Fibroblast of lung (primary cell): ENCODE results near the gene ARHGAP12. TPM values are rescaled to one million over a fixed set of nuclear protein-coding genes. Genes with fewer than 3 reads are reported as not detected.

Source experiments
- DNase-seq, 2 donors: peaks; one replicate each; pipeline versions ENCODE4 v3.0.0 to v3.0.0-alpha.2; 2010; ENCODE audit warnings: low read depth in 2 of 2
- H2AFZ ChIP-seq: 2 replicates; pipeline ENCODE4 v1.5.1; 2012; ENCODE audit warnings: low read length, control low read depth, inconsistent platforms
- H3K27ac ChIP-seq: 2 replicates; pipeline ENCODE4 v1.5.1; 2011; ENCODE audit warnings: low read length, control low read depth; ENCODE audit not compliant: insufficient read depth
- H3K27me3 ChIP-seq: 2 replicates; pipeline ENCODE4 v1.5.1; 2011; ENCODE audit warnings: mild to moderate bottlenecking, low read length; ENCODE audit not compliant: control insufficient read depth, insufficient read depth
- H3K36me3 ChIP-seq: 2 replicates; pipeline ENCODE4 v1.5.1; 2011; ENCODE audit warnings: low read length; ENCODE audit not compliant: control insufficient read depth, insufficient read depth
- H3K4me1 ChIP-seq: 2 replicates; pipeline ENCODE4 v1.5.1; 2011; ENCODE audit warnings: low read length; ENCODE audit not compliant: control insufficient read depth, insufficient read depth; ENCODE audit errors: extremely low read depth
- H3K4me2 ChIP-seq: 2 replicates; pipeline ENCODE4 v1.5.1; 2011; ENCODE audit warnings: low read length, control low read depth; ENCODE audit not compliant: insufficient read depth; ENCODE audit errors: extremely low read depth
- H3K4me3 ChIP-seq, 4 experiments: fragments of 200-600 bp in 1 of 4; sonication (generic) in 1 of 4; replicated peaks in 1 of 4; 2 replicates each; pipeline ENCODE4 v1.5.1; 2011 to 2016; ENCODE audit warnings: low read length in 4 of 4, low read depth in 3 of 4, mild to moderate bottlenecking in 3 of 4, control low read depth in 2 of 4, inconsistent platforms in 1 of 4, mixed read lengths in 1 of 4; ENCODE audit not compliant: insufficient read depth in 1 of 4; ENCODE audit errors: control extremely low read depth in 1 of 4
- H3K79me2 ChIP-seq: 2 replicates; pipeline ENCODE4 v1.5.1; 2012; ENCODE audit warnings: mild to moderate bottlenecking, low read length, inconsistent platforms; ENCODE audit not compliant: control insufficient read depth, insufficient read depth
- H3K9ac ChIP-seq: 2 replicates; pipeline ENCODE4 v1.5.1; 2011; ENCODE audit warnings: mild to moderate bottlenecking, low read length, control low read depth; ENCODE audit not compliant: insufficient read depth
- H3K9me3 ChIP-seq: 2 replicates; pipeline ENCODE4 v1.5.1; 2012; ENCODE audit warnings: low read depth, low read length; ENCODE audit not compliant: control insufficient read depth, insufficient read depth
- H4K20me1 ChIP-seq: 2 replicates; pipeline ENCODE4 v1.5.1; 2011; ENCODE audit warnings: low read length; ENCODE audit not compliant: control insufficient read depth, insufficient read depth; ENCODE audit errors: extremely low read depth
- EZH2 ChIP-seq: IDR thresholded peaks from 2 replicates; pipeline ENCODE4 v1.5.1; 2012; ENCODE audit warnings: low read length, control low read depth, mild to moderate bottlenecking; ENCODE audit errors: missing control alignments
- polyA plus RNA-seq, 2 donors: library from polyadenylated mRNA; depleted of rRNA in 1 of 2; stranded (reverse) in 1 of 2; unstranded in 1 of 2; fragments of >200 nt; gene quantifications; 2 replicates each; pipeline ENCODE4 v1.2.1, GENCODE V29; 2011 to 2012; ENCODE audit warnings: missing spikeins in 1 of 2
- total RNA-seq: library from RNA; depleted of rRNA; stranded (reverse); fragments of >200 nt; gene quantifications from 2 replicates; pipeline ENCODE4 v1.2.1, GENCODE V29; 2014
- TF ChIP-seq, protein P1 (sequence below), 2 donors: IDR thresholded peaks in 1 of 2; conservative IDR thresholded peaks in 1 of 2; 1 replicate in 1 of 2; 2 replicates in 1 of 2; pipeline ENCODE4 v1.5.1; 2011 to 2012; ENCODE audit warnings: low read length in 2 of 2, control low read depth in 1 of 2, inconsistent platforms in 1 of 2, low read depth in 1 of 2, mild to moderate bottlenecking in 1 of 2

ARHGAP12 gene
- total and polyA plus RNA-seq, 2 donors (not counting 1 experiment from before 2014, with no cell fraction given), result 24.0 to 63.1 TPM

DNA sequence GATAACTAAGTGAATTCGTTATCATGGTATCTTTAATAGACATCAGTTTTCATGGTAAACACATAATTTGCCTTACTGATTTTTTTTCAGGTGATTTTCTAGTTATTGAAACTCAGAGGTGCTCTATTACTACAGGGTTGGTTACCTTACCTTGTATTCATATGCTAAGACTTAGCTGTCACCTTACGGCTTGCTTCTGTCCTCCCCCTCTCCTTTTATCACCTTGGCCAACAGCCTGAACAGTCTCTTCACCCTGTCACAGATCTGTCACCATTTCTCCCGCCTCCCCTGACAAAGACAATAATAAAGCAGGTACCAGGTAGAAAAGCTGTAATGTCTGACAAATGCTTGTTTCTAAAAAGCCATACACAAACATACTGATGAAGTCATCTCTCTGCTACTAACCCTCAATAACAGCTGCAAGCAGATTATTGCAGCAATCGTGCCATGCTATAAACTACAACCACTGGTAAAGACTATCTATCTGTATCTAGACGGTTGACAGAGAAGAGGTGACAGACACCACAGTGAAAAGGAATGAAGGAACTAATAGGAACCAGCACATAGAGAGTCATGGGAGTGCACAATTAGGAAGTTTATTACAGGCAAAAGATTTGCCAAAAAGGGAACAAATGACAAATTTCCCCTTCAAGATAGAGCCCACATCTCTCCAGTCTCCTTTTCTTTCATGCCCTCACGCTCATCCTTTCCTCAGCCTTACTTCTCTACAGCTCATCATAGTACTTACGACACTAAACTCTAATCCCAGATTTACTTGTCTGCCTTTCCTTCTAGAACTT is 57.2 kb downstream of the ARHGAP12 start:
- no peaks in the 10 kb centered on the region for H3K36me3 ChIP-seq
- no peak for TF ChIP-seq EZH2
- TF ChIP-seq, protein P1, sequence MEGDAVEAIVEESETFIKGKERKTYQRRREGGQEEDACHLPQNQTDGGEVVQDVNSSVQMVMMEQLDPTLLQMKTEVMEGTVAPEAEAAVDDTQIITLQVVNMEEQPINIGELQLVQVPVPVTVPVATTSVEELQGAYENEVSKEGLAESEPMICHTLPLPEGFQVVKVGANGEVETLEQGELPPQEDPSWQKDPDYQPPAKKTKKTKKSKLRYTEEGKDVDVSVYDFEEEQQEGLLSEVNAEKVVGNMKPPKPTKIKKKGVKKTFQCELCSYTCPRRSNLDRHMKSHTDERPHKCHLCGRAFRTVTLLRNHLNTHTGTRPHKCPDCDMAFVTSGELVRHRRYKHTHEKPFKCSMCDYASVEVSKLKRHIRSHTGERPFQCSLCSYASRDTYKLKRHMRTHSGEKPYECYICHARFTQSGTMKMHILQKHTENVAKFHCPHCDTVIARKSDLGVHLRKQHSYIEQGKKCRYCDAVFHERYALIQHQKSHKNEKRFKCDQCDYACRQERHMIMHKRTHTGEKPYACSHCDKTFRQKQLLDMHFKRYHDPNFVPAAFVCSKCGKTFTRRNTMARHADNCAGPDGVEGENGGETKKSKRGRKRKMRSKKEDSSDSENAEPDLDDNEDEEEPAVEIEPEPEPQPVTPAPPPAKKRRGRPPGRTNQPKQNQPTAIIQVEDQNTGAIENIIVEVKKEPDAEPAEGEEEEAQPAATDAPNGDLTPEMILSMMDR (conservative IDR thresholded peaks at IDR 0.05 in 1 of 2, IDR thresholded peaks at IDR 0.05 in 1 of 2; ENCODE audit: low read depth in 1 of 2, low read length in 2 of 2), result no peak
- no peak for DNase-seq
- no peak overlapping the region for H3K9ac ChIP-seq
- no peak overlapping the region for H3K4me2 ChIP-seq
- no peak overlapping the region for H3K27ac ChIP-seq
- peaks cover 2% of the 10 kb centered on the region for H4K20me1 ChIP-seq
- peaks cover 16% of the 10 kb centered on the region for H3K79me2 ChIP-seq
- no peaks in the 10 kb centered on the region for H3K4me1 ChIP-seq
- no peaks in the 10 kb centered on the region for H3K27me3 ChIP-seq
- H3K9me3 ChIP-seq, result no peaks in the 10 kb centered on the region
- H2AFZ ChIP-seq, result no peak overlapping the region
- H3K4me3 ChIP-seq, result no peak overlapping the region

DNA sequence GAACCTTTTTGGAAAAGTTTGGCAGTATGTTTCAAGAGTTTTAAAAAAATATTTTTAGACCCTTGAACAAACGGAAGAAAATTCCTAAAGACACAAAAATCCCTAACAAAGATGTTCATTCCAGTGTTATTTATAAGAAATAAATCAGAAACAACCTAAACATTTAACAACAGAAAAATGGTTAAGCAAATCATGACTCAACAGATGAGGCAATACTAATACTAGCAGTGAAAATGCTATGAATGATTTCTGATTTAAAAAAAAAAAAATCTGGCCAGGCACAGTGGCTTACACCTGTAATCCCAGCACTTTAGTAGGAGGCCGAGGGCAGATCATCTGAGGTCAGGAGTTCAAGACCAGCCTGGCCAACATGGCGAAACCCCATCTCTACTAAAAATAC is 61.0 kb downstream of the ARHGAP12 start:
- no peaks in the 10 kb centered on the region for H3K36me3 ChIP-seq
- no peak overlapping the region for H3K9ac ChIP-seq
- H4K20me1 ChIP-seq, result peaks cover 2% of the 10 kb centered on the region
- H3K27ac ChIP-seq, result no peak overlapping the region
- DNase-seq, result peak; percentile 17 to 67
- no peak overlapping the region for H2AFZ ChIP-seq
- peaks cover 19% of the 10 kb centered on the region for H3K79me2 ChIP-seq
- no peak for TF ChIP-seq EZH2
- TF ChIP-seq, protein P1 (conservative IDR thresholded peaks at IDR 0.05 in 1 of 2, IDR thresholded peaks at IDR 0.05 in 1 of 2; ENCODE audit: low read depth in 1 of 2, low read length in 2 of 2), result no peak
- no peak overlapping the region for H3K4me3 ChIP-seq
- no peak overlapping the region for H3K4me2 ChIP-seq
- H3K27me3 ChIP-seq, result no peaks in the 10 kb centered on the region
- no peaks in the 10 kb centered on the region for H3K9me3 ChIP-seq
- H3K4me1 ChIP-seq, result peaks cover under 1% of the 10 kb centered on the region

DNA sequence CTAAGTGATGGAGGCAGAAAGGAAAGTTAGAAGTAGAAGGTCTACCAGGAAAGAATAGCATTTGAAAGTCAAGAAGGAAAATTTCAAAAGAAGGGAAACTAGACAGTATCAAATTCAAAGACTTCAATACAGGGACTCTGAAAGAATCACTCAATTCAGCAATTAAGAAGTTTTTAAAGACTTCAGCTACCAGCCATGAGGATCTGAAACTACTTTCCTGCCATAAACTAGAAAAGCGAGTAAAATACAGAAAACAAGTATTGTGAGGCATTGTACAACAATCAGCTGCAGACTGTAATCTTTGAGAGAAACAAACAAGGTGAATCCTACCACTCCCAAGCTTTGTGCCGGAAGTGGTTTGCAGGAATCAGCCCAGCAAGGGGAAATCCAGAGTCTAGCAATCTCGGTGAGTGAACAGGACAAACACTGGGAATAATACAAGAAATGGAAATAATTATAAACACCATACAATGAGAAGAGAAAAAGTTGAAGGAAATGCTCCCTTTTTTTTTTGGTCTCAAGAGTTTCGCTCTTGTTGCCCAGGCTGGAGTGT is 62.4 kb downstream of the ARHGAP12 start:
- Histone ChIP-seq H3K79me2 (peaks cover 11% of the 10 kb centered on the region), H4K20me1 (no peaks in the 10 kb centered on the region)

More for the DNA sequence above, 62.4 kb downstream of the ARHGAP12 start:
- Histone ChIP-seq H3K27me3 (no peaks in the 10 kb centered on the region), H3K4me1 (peaks cover 3% of the 10 kb centered on the region), H3K9me3 (no peaks in the 10 kb centered on the region), H3K27ac (no peak overlapping the region), H2AFZ (no peak overlapping the region), H3K4me2 (no peak overlapping the region), H3K4me3 (no peak overlapping the region), H3K9ac (no peak overlapping the region), H3K36me3 (no peaks in the 10 kb centered on the region)
- no peak for DNase-seq
- TF ChIP-seq, protein P1 (conservative IDR thresholded peaks at IDR 0.05 in 1 of 2, IDR thresholded peaks at IDR 0.05 in 1 of 2; ENCODE audit: low read depth in 1 of 2, low read length in 2 of 2), result no peak
- no peak for TF ChIP-seq EZH2
